ENCODE data around the gene ATXN10.

ATXN10 gene

GRCh38 chr22:45860201-45860600 is 188.6 kb downstream of the ATXN10 start:
- no peak for DNase-seq (ENCODE audit: low read depth)

GRCh38 chr22:45861259-45861658 is 189.6 kb downstream of the ATXN10 start:
- no peak for DNase-seq (ENCODE audit: low read depth)

GRCh38 chr22:45863981-45864751 is 192.5 kb downstream of the ATXN10 start:
- no peak for DNase-seq (ENCODE audit: low read depth)

- DNase-seq (ENCODE audit: low read depth), result no peak
These were observed 193.4 kb downstream of the ATXN10 start for GRCh38 chr22:45864959-45865476.

GRCh38 chr22:45865561-45866125 is 194.0 kb downstream of the ATXN10 start:
- no peak for DNase-seq (ENCODE audit: low read depth)

GRCh38 chr22:45866126-45866645 is 194.6 kb downstream of the ATXN10 start:
- no peak for DNase-seq (ENCODE audit: low read depth)

GRCh38 chr22:45866646-45867117 is 195.0 kb downstream of the ATXN10 start:
- no peak for DNase-seq (ENCODE audit: low read depth)

GRCh38 chr22:45867118-45867905 is 195.7 kb downstream of the ATXN10 start:
- no peak for DNase-seq (ENCODE audit: low read depth)

GRCh38 chr22:45867906-45868555 is 196.4 kb downstream of the ATXN10 start:
- DNase-seq (ENCODE audit: low read depth), result no peak

- no peak for DNase-seq (ENCODE audit: low read depth)
These were observed 197.1 kb downstream of the ATXN10 start for GRCh38 chr22:45868571-45869339.

GRCh38 chr22:45869340-45869847 is 197.8 kb downstream of the ATXN10 start:
- DNase-seq (ENCODE audit: low read depth), result no peak

- no peak for DNase-seq (ENCODE audit: low read depth)
These were observed 198.4 kb downstream of the ATXN10 start for GRCh38 chr22:45870011-45870410.

GRCh38 chr22:45871721-45872120 is 200.1 kb downstream of the ATXN10 start:
- no peak for DNase-seq (ENCODE audit: low read depth)

- no peak for DNase-seq (ENCODE audit: low read depth)
These were observed 201.1 kb downstream of the ATXN10 start for GRCh38 chr22:45872659-45873263.

- no peak for DNase-seq (ENCODE audit: low read depth)
These were observed 204.8 kb downstream of the ATXN10 start for GRCh38 chr22:45876136-45877035.

- no peak for DNase-seq (ENCODE audit: low read depth)
These were observed 205.4 kb downstream of the ATXN10 start for GRCh38 chr22:45877036-45877380.

GRCh38 chr22:45877651-45878050 is 206.0 kb downstream of the ATXN10 start:
- no peak for DNase-seq (ENCODE audit: low read depth)

- DNase-seq (ENCODE audit: low read depth), result no peak
These were observed 206.6 kb downstream of the ATXN10 start for GRCh38 chr22:45878051-45878781.

Data from HS-5 (cell line).